Esophagus squamous epithelium (tissue), 4 donors: Measurements from ENCODE around the gene DNAJC1.

ENCODE experiments used
- POLR2A ChIP-seq, 4 donors: fragments of 450-650 bp; IDR thresholded peaks; one replicate each; pipeline ENCODE4 v1.6.1; 2017; ENCODE audit warnings: antibody characterized with exemption in 4 of 4, mild to moderate bottlenecking in 4 of 4, moderate library complexity in 3 of 4
- TF ChIP-seq, protein P1 (sequence below), 6 experiments: fragments of 450-650 bp in 4 of 6; fragments of 200-600 bp in 2 of 6; sonication (generic) in 2 of 6; IDR thresholded peaks; one replicate each; pipeline ENCODE4 v1.5.1; 2016 to 2019; ENCODE audit warnings: antibody characterized with exemption in 6 of 6, mild to moderate bottlenecking in 4 of 6, moderate library complexity in 4 of 6

DNA sequence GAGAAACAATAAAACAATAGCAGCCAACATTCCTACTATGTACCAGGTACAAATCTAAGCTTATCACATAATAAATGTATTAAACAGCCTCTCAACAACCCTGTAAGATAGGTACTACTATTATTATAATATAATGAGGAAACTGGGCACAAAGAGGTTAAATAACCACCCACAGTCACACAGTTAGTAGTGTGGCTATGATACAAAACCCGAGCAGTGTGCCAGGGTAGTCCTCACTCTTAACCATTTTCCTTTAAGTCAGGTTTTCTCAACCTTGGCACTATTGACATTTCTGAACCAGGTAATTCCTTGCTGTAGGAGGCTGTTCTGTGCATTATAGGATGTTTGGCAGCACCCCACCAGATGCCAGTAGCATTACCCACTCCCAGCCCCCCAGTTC lies 48.8 kb downstream of the DNAJC1 start:
- TF ChIP-seq, protein P1, sequence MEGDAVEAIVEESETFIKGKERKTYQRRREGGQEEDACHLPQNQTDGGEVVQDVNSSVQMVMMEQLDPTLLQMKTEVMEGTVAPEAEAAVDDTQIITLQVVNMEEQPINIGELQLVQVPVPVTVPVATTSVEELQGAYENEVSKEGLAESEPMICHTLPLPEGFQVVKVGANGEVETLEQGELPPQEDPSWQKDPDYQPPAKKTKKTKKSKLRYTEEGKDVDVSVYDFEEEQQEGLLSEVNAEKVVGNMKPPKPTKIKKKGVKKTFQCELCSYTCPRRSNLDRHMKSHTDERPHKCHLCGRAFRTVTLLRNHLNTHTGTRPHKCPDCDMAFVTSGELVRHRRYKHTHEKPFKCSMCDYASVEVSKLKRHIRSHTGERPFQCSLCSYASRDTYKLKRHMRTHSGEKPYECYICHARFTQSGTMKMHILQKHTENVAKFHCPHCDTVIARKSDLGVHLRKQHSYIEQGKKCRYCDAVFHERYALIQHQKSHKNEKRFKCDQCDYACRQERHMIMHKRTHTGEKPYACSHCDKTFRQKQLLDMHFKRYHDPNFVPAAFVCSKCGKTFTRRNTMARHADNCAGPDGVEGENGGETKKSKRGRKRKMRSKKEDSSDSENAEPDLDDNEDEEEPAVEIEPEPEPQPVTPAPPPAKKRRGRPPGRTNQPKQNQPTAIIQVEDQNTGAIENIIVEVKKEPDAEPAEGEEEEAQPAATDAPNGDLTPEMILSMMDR (IDR thresholded peaks at IDR 0.05) = no peak
- TF ChIP-seq POLR2A (IDR thresholded peaks at IDR 0.05) = no peak
